HAP-1 (cell line): ENCODE data around the gene DOCK10.

ENCODE experiments used
- DNase-seq, 2 experiments: peaks; one replicate each; pipeline ENCODE4 v3.0.0-alpha.2; 2016 to 2020; ENCODE audit warnings: low spot score in 2 of 2
- H3K27me3 ChIP-seq: fragments of 250-450 bp; sonication (Bioruptor Pico); 2 replicates; pipeline ENCODE4 v1.5.1; 2020; ENCODE audit warnings: low read depth, mild to moderate bottlenecking, moderate library complexity
- H3K36me3 ChIP-seq: fragments of 250-450 bp; sonication (Bioruptor Pico); replicated peaks from 2 replicates; pipeline ENCODE4 v1.5.1; 2020; ENCODE audit warnings: mild to moderate bottlenecking
- H3K4me1 ChIP-seq: fragments of 250-450 bp; sonication (Bioruptor Pico); 2 replicates; pipeline ENCODE4 v1.5.1; 2020; ENCODE audit warnings: mild to moderate bottlenecking
- H3K4me3 ChIP-seq: fragments of 250-450 bp; sonication (Bioruptor Pico); 2 replicates; pipeline ENCODE4 v1.5.1; 2020; ENCODE audit warnings: mild to moderate bottlenecking, moderate library complexity
- H3K9me3 ChIP-seq: fragments of 250-450 bp; sonication (Bioruptor Pico); 2 replicates; pipeline ENCODE4 v1.5.1; 2020; ENCODE audit warnings: mild to moderate bottlenecking, moderate library complexity
- in situ Hi-C: fragments of 300-500 bp; cut with MboI; formaldehyde crosslinking; loops from 3 replicates; pipeline ENCODE4 v1.14.3; 2020; ENCODE audit warnings: low sequenced_read_pairs, inconsistent platforms, mixed read lengths

Gene DOCK10

GRCh38 chr2:225041851-225042799 is at the start of gene DOCK10:
TSS of gene DOCK10 (minus strand) at chr2:225042468. CDS start at chr2:225042374, 94 bp downstream.
- no peak within 1 kb of the TSS for H3K4me3 ChIP-seq
- no peak for DNase-seq
- no peaks in the 10 kb centered on the region for H3K36me3 ChIP-seq
- H3K9me3 ChIP-seq: no peaks in the 10 kb centered on the region
- H3K4me1 ChIP-seq: no peaks in the 10 kb centered on the region
- in situ Hi-C loops: no loop called here
- H3K27me3 ChIP-seq: peaks cover 28% of the 10 kb centered on the region

GRCh38 chr2:225091336-225091735 is 49.1 kb upstream of the DOCK10 start:
- H3K27me3 ChIP-seq: no peaks in the 10 kb centered on the region
- in situ Hi-C loops: no loop called here
- no peaks in the 10 kb centered on the region for H3K36me3 ChIP-seq
- H3K9me3 ChIP-seq: no peaks in the 10 kb centered on the region
- H3K4me1 ChIP-seq: no peaks in the 10 kb centered on the region
- DNase-seq: no peak
- H3K4me3 ChIP-seq: no peak overlapping the region

- Histone ChIP-seq H3K36me3 (no peaks in the 10 kb centered on the region), H3K4me1 (no peaks in the 10 kb centered on the region), H3K4me3 (no peak overlapping the region), H3K27me3 (no peaks in the 10 kb centered on the region), H3K9me3 (no peaks in the 10 kb centered on the region)
- no peak for DNase-seq
- in situ Hi-C loops: no loop called here
Observed at GRCh38 chr2:225090746-225091145, 48.5 kb upstream of the DOCK10 start.

GRCh38 chr2:225086915-225087314 is 44.6 kb upstream of the DOCK10 start:
- Histone ChIP-seq H3K9me3 (no peaks in the 10 kb centered on the region), H3K4me1 (no peaks in the 10 kb centered on the region), H3K27me3 (no peaks in the 10 kb centered on the region), H3K4me3 (no peak overlapping the region), H3K36me3 (no peaks in the 10 kb centered on the region)
- DNase-seq: no peak
- in situ Hi-C loops: no loop called here

GRCh38 chr2:225086439-225086838 is 44.2 kb upstream of the DOCK10 start:
- Histone ChIP-seq H3K36me3 (no peaks in the 10 kb centered on the region), H3K4me3 (no peak overlapping the region), H3K9me3 (no peaks in the 10 kb centered on the region), H3K4me1 (no peaks in the 10 kb centered on the region), H3K27me3 (no peaks in the 10 kb centered on the region)
- in situ Hi-C loops: no loop called here
- DNase-seq: no peak

GRCh38 chr2:225083276-225083675 is 41.0 kb upstream of the DOCK10 start:
- Histone ChIP-seq H3K27me3 (no peaks in the 10 kb centered on the region), H3K4me3 (no peak overlapping the region), H3K9me3 (no peaks in the 10 kb centered on the region), H3K36me3 (no peaks in the 10 kb centered on the region), H3K4me1 (no peaks in the 10 kb centered on the region)
- DNase-seq: no peak
- in situ Hi-C loops: no loop called here

GRCh38 chr2:225076125-225076524 is 33.9 kb upstream of the DOCK10 start:
- Histone ChIP-seq H3K4me1 (no peaks in the 10 kb centered on the region), H3K4me3 (no peak overlapping the region), H3K36me3 (no peaks in the 10 kb centered on the region), H3K27me3 (no peaks in the 10 kb centered on the region), H3K9me3 (no peaks in the 10 kb centered on the region)
- in situ Hi-C loops: no loop called here
- no peak for DNase-seq

GRCh38 chr2:225074919-225075681 is 32.8 kb upstream of the DOCK10 start:
- no peak overlapping the region for H3K4me3 ChIP-seq
- H3K9me3 ChIP-seq: no peaks in the 10 kb centered on the region
- no peak for DNase-seq
- no peaks in the 10 kb centered on the region for H3K27me3 ChIP-seq
- no peaks in the 10 kb centered on the region for H3K36me3 ChIP-seq
- H3K4me1 ChIP-seq: no peaks in the 10 kb centered on the region
- in situ Hi-C loops: no loop called here

GRCh38 chr2:225074366-225074765 is 32.1 kb upstream of the DOCK10 start:
- DNase-seq: no peak
- in situ Hi-C loops: no loop called here
- H3K27me3 ChIP-seq: no peaks in the 10 kb centered on the region
- H3K4me3 ChIP-seq: no peak overlapping the region
- no peaks in the 10 kb centered on the region for H3K4me1 ChIP-seq
- no peaks in the 10 kb centered on the region for H3K9me3 ChIP-seq
- no peaks in the 10 kb centered on the region for H3K36me3 ChIP-seq

- no peak overlapping the region for H3K4me3 ChIP-seq
- no peaks in the 10 kb centered on the region for H3K27me3 ChIP-seq
- H3K9me3 ChIP-seq: no peaks in the 10 kb centered on the region
- H3K4me1 ChIP-seq: no peaks in the 10 kb centered on the region
- no peaks in the 10 kb centered on the region for H3K36me3 ChIP-seq
- no peak for DNase-seq
- in situ Hi-C loops: no loop called here
Observed at GRCh38 chr2:225073198-225073597, 30.9 kb upstream of the DOCK10 start.

- H3K4me3 ChIP-seq: no peak overlapping the region
- no peaks in the 10 kb centered on the region for H3K27me3 ChIP-seq
- no peaks in the 10 kb centered on the region for H3K9me3 ChIP-seq
- in situ Hi-C loops: no loop called here
- no peaks in the 10 kb centered on the region for H3K36me3 ChIP-seq
- DNase-seq: no peak
- no peaks in the 10 kb centered on the region for H3K4me1 ChIP-seq
Observed at GRCh38 chr2:225072444-225072843, 30.2 kb upstream of the DOCK10 start.

GRCh38 chr2:225070811-225071210 is 28.5 kb upstream of the DOCK10 start:
- Histone ChIP-seq H3K36me3 (no peaks in the 10 kb centered on the region), H3K27me3 (no peaks in the 10 kb centered on the region), H3K9me3 (no peaks in the 10 kb centered on the region), H3K4me1 (no peaks in the 10 kb centered on the region), H3K4me3 (no peak overlapping the region)
- DNase-seq: no peak
- in situ Hi-C loops: no loop called here

- no peaks in the 10 kb centered on the region for H3K27me3 ChIP-seq
- H3K4me1 ChIP-seq: no peaks in the 10 kb centered on the region
- in situ Hi-C loops: no loop called here
- H3K36me3 ChIP-seq: no peaks in the 10 kb centered on the region
- no peak for DNase-seq
- H3K9me3 ChIP-seq: no peaks in the 10 kb centered on the region
- no peak overlapping the region for H3K4me3 ChIP-seq
Observed at GRCh38 chr2:225069966-225070365, 27.7 kb upstream of the DOCK10 start.

GRCh38 chr2:225069477-225069876 is 27.2 kb upstream of the DOCK10 start:
- in situ Hi-C loops: no loop called here
- no peaks in the 10 kb centered on the region for H3K9me3 ChIP-seq
- H3K4me1 ChIP-seq: no peaks in the 10 kb centered on the region
- no peaks in the 10 kb centered on the region for H3K27me3 ChIP-seq
- H3K36me3 ChIP-seq: no peaks in the 10 kb centered on the region
- H3K4me3 ChIP-seq: no peak overlapping the region
- DNase-seq: no peak
